Measurements from ENCODE around the gene AKR1B15.

GRCh38 chr7:134513169-134513752 is 35.6 kb upstream of the AKR1B15 start:
- no peak for TF ChIP-seq ZFX (IDR thresholded peaks at IDR 0.05; ENCODE audit: borderline replicate concordance)
- TF ChIP-seq CTCF (IDR thresholded peaks at IDR 0.05): peak; percentile 81

Measured in 22Rv1 (cell line).